Nucleus accumbens (tissue), 56 donors: Measurements from ENCODE around the gene BMP5.

ENCODE experiments used
- DNase-seq, 56 donors: peaks; one replicate each; lab custom pipeline; 2025; lab: John Stamatoyannopoulos, UW

The BMP5 gene

GRCh38 chr6:55734256-55734655, 141.1 kb downstream of the BMP5 start:
- no peak for DNase-seq

DNA sequence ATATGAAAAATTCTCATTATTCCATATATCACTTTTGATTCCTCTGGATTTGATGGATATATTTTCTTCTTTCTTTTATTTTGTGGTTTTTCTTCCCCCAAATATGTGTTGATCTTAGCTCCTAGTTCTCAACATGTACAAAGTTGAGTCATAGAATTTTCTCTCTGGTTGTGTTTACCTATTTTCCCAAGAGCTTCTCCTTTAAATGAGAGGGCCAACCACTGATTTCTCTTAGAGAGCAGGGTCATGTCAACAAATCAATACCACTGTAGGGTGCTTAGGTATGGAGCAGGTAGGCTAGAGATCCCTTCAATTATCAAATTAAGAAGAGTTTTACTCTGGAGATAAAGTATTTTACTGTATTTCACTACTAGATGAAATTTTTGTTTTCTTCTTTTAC, 145.7 kb downstream of the BMP5 start:
- no peak for DNase-seq

DNA sequence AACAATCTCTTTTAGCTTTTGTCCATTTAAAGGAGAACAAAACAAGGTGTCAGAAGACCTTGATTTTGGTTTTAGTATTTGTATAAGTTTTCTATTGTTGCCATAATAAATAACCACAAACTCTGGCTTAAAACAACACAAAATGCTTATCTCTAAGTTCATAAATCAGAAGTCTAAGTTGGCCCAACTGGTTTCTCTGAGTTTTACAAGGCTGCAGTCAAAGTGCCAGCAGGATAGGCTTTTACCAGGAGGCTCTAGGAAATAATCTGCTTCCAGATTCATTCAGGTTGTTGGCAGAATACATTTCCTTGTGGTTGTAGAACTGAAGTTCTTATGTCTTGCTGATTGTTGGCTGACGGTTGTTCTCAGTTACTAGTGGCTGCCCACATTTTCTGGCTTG, 149.2 kb downstream of the BMP5 start:
- no peak for DNase-seq

DNA sequence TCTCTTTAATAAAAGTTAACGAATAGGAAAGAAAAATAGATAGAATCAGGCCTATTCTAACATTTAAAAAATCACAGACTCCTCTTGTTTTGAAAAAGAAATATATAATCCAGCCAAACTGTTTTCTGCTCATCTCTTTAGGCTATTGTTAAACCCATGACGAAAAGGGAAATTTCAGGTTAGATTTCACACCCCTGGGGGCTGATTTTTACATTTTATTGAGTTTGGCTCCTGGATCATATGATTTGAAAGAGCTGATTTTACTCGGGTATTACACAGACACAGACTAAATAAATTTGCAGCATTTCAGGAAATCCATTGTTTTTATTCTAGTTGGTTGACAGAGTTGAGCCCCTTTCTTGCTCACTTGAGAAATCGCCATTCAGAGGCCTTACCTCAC, 160.6 kb downstream of the BMP5 start:
- DNase-seq = no peak

DNA sequence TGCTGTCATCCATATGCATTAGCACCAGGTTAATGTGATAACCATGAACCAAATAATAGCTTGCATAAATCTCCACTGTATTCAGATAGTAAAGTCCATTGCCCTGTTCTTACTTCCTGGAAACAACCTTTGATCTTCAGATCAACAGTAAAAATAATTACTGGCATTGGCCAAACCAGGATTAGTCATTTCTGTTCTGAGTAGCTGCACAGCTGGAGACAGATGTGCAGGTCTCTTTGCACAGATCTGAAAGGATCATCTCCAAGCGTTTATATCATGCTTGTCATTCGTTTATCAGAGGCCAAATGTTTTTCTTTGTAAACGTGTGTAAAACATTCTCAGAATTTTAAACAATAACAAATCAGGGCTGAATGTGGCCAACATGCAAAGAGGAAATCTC, 162.0 kb downstream of the BMP5 start:
- no peak for DNase-seq

DNA sequence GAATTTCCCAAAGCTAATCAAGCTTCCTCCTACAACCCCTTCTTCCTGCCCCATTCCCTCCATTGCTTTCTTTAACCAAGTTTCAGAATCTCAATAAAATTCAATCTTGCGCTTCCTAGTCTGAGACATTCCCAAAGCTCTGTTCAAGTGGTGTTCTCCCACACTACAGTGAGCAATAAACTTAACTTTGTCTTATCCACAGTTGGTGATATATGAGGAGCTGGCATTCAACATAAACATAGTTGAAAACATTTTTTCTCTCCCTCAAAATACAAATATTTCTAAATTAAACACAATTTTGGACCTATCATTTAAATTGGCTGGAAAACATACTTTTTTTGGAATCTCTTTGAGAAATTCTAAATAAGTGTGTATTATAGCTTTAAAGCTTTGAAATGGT, 166.7 kb downstream of the BMP5 start:
- DNase-seq = no peak

DNA sequence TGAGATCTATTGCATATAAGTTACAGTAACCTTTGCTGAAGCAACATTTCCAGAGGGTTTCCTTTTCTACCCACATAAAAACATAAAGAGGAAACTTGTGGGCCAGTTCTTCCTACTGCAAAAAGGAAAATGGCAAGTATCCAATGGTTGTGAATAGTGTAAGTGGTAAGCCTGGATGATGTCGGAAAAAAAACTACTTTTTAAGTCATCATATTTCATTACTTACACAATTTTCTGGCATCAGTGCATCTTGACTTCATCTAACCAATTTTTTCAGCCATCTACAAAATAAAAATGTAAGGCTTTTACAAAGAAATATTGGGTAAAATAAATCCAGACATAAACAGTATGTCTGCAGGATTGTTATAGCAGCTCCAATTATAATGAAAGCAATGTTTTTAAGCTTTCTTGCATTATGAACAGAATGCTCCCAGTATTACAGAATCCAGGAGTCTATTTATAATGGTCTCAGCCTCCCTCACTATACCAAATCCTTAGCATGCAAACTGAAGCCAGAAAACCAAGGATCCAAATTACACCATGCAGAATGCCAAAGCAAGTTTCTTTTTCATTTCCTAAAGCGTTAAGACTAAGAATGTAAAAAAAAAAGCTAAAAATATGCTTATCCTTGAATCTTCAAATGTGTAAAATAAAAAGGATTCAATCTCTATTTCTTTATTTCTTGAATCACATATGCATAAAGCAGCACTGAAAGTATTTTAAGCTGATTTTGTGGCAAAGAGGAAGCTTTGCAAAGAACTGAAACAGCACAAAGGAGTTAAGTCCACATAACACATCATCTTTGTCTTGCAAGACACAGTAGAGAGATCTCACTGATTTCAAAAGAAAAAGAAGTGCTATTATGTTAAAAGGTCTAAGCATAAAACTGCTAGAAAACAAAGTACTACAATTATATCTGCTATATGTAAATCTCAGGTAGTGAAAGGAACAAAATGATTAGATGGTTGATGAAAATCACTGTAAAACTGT, 169.6 kb downstream of the BMP5 start:
- DNase-seq = no peak

DNA sequence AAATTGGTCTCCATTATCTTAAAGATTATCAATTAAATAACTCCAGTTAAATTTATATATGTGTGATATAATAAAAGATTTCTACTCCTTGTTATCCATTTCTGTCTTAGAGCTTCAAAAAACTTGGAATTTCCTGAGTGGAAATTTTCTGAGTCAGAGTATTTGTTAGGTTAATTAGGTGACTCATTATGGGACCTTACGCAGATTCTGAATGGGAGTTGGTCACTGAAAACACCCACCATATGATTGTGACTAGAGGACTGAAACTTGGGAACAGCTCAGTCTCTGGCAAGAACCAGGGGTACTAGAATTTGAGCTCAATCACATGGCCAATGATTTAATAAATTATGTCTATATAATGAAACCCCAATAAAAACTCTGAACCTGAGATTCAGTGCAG, 171.0 kb downstream of the BMP5 start:
- DNase-seq = no peak
